GM12874 (cell line): Measurements from ENCODE around the gene LRP1B.

Experiments used
- CTCF ChIP-seq: IDR thresholded peaks from 2 replicates; pipeline ENCODE4 v1.5.1; 2011; ENCODE audit warnings: low read depth, mild to moderate bottlenecking, control low read depth, low read length, moderate library complexity; ENCODE audit not compliant: insufficient read depth

LRP1B gene

GRCh38 chr2:140183056-140183765, 1947.6 kb downstream of the LRP1B start:
- no peak for TF ChIP-seq CTCF
